ENCODE measurements around the gene ADGRF4.

ADGRF4 gene, protein sequence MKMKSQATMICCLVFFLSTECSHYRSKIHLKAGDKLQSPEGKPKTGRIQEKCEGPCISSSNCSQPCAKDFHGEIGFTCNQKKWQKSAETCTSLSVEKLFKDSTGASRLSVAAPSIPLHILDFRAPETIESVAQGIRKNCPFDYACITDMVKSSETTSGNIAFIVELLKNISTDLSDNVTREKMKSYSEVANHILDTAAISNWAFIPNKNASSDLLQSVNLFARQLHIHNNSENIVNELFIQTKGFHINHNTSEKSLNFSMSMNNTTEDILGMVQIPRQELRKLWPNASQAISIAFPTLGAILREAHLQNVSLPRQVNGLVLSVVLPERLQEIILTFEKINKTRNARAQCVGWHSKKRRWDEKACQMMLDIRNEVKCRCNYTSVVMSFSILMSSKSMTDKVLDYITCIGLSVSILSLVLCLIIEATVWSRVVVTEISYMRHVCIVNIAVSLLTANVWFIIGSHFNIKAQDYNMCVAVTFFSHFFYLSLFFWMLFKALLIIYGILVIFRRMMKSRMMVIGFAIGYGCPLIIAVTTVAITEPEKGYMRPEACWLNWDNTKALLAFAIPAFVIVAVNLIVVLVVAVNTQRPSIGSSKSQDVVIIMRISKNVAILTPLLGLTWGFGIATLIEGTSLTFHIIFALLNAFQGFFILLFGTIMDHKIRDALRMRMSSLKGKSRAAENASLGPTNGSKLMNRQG

GRCh38 chr6:47698342-47698787, at the start of gene ADGRF4:
ADGRF4 (plus strand) TSS chr6:47698580; CDS start chr6:47707246, 8,666 bp downstream.
- TF ChIP-seq, protein P1, sequence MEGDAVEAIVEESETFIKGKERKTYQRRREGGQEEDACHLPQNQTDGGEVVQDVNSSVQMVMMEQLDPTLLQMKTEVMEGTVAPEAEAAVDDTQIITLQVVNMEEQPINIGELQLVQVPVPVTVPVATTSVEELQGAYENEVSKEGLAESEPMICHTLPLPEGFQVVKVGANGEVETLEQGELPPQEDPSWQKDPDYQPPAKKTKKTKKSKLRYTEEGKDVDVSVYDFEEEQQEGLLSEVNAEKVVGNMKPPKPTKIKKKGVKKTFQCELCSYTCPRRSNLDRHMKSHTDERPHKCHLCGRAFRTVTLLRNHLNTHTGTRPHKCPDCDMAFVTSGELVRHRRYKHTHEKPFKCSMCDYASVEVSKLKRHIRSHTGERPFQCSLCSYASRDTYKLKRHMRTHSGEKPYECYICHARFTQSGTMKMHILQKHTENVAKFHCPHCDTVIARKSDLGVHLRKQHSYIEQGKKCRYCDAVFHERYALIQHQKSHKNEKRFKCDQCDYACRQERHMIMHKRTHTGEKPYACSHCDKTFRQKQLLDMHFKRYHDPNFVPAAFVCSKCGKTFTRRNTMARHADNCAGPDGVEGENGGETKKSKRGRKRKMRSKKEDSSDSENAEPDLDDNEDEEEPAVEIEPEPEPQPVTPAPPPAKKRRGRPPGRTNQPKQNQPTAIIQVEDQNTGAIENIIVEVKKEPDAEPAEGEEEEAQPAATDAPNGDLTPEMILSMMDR (IDR thresholded peaks at IDR 0.05; ENCODE audit: insufficient read depth, missing control alignments), result no peak
- FAIRE-seq (no peak), DNase-seq (ENCODE audit: insufficient read length, low spot score) (no peak)

- FAIRE-seq (no peak), DNase-seq (ENCODE audit: insufficient read length, low spot score) (no peak)
- TF ChIP-seq, protein P1 (IDR thresholded peaks at IDR 0.05; ENCODE audit: insufficient read depth, missing control alignments), result no peak
These were observed 47.6 kb upstream of the ADGRF4 start for GRCh38 chr6:47650553-47651432.

DNA sequence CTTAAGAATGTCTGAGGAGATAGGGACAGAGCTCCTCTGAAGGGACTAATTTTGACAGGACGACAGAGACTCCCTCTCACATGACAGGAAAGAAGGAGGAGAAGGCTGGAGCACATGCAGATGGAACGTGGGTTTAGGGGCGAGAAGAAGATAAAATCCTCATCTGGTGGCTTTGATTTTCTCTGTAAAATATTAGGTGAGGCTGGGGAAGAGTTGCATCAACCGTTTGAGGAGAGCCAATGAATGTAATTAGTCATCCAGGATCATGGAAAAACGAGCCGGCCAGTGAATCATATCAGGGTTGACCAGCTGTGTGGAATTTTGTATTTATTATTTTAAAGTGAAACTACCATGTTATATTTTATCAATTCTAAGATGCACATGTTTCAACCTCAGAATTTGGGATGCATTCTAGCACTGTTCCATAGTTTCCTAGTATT, 46.9 kb upstream of the ADGRF4 start:
- FAIRE-seq (no peak), DNase-seq (ENCODE audit: insufficient read length, low spot score) (no peak)
- TF ChIP-seq, protein P1 (IDR thresholded peaks at IDR 0.05; ENCODE audit: insufficient read depth, missing control alignments), result no peak

DNA sequence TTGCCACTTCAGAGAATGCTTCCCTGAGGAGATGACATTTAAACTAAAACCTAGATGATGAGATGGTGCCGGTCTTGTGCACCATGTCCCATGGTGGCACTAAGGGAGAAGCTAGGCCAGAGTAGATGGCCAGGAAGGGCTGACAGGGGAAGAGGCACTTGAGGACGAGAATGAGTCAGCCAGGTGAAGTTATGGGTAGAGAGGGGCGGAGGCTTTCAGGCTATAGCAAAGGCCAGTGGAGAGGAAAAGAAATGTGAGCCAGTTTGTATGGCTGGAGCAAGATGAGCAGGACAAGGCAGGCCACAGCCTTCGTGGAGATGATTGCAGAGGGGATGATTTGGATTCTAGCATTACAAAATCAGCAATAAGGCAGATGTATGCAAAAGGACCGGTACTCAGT, 44.7 kb upstream of the ADGRF4 start:
- FAIRE-seq (no peak), DNase-seq (ENCODE audit: insufficient read length, low spot score) (no peak)
- TF ChIP-seq, protein P1 (IDR thresholded peaks at IDR 0.05; ENCODE audit: insufficient read depth, missing control alignments), result no peak

DNA sequence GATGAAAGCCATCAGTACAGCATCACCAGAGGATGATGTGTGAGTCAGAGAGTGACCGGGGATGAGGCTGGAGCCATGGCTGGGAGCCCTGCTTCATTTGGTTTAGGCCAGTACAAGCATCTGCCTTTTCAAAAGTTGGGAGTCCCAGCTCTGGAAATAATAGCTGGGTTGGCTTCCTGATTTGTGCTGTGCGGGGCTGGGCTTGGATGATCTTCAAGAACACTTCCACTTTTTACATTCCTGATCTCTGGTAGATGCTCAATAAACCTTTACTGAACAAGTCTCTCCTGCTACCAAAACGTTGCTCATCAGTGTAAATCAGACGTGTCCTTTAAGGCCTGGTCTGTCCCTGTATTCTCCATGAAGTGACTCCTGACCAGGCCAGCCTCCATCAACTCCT, 44.1 kb upstream of the ADGRF4 start:
- FAIRE-seq, result no peak
- DNase-seq (ENCODE audit: insufficient read length, low spot score), result no peak
- TF ChIP-seq, protein P1 (IDR thresholded peaks at IDR 0.05; ENCODE audit: insufficient read depth, missing control alignments), result no peak

DNA sequence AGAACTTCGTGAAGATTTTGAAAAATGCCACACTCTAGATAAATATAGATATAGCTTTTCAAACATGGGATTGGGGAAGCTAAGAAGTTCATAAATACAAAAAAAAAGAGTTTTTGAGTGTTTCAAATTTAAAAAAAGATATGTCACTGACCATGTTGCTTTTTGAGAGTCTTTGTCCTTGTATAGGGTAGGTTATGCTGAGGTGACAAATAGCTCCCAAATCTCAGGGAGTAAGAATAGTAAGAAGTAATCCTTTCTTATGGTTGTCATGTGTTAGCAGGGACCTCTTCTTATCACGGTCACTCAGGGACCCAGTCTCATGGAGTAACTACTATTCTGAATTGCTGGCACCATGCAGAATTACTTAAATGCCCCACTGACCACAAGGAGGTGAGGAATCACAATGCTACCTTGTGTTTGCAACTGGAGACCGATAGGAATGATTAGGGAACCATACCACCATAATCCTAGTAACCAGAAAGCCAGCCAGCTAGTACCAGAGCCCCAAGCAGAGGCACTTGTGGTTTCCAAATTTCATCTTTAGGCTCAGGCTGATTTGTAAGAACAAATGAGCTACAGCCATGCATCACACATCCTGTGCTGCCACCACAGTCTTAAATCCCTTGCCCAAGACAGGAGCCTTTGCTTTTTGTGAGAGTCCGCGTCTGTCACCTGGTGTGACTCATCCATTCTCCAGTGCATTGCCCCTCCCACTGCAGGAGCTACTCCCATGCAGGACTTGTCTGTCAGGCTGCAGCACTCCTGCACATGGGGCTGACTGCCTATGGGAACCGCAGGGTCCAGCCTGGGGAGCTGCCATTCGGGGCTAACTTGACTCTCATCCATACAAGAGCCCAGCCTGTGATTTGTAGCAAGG, 42.4 kb upstream of the ADGRF4 start:
- FAIRE-seq (no peak), DNase-seq (ENCODE audit: insufficient read length, low spot score) (no peak)
- TF ChIP-seq, protein P1 (IDR thresholded peaks at IDR 0.05; ENCODE audit: insufficient read depth, missing control alignments), result no peak

Measured in D721Med (cell line).